CD4-positive, alpha-beta memory T cell (primary cell): ENCODE results near the gene DCAF8. TPM values are rescaled to one million over a fixed set of nuclear protein-coding genes. Genes with fewer than 3 reads are reported as not detected.

Source experiments
- CTCF ChIA-PET: fragments of 350-600 bp; sonication (Branson Sonifier 250); formaldehyde crosslinking; loops from one replicate; lab custom pipeline; 2021; ENCODE audit warnings: inconsistent platforms; ENCODE audit not compliant: partially characterized antibody; lab: Charles Lee
- POLR2A ChIA-PET: fragments of 350-600 bp; sonication (Branson Sonifier 250); formaldehyde crosslinking; loops from one replicate; lab custom pipeline; 2021; ENCODE audit not compliant: partially characterized antibody; lab: Charles Lee
- DNase-seq, 5 donors: peaks; one replicate each; pipeline versions ENCODE4 v3.0.0 to v3.0.0-alpha.2; 2020 to 2022; ENCODE audit warnings: mixed read lengths in 1 of 5
- H3K27ac ChIP-seq: one replicate; pipeline ENCODE4 v1.7.0; 2013; ENCODE audit warnings: low read depth, low read length
- H3K27me3 ChIP-seq: 2 replicates; pipeline ENCODE4 v1.7.0; 2013; ENCODE audit warnings: mild to moderate bottlenecking, low read length, moderate library complexity; ENCODE audit not compliant: insufficient read depth
- H3K36me3 ChIP-seq: 2 replicates; pipeline ENCODE4 v1.7.0; 2013; ENCODE audit warnings: mild to moderate bottlenecking, low read length, moderate library complexity; ENCODE audit not compliant: insufficient read depth
- H3K4me1 ChIP-seq: 2 replicates; pipeline ENCODE4 v1.7.0; 2013; ENCODE audit warnings: mild to moderate bottlenecking, low read length, moderate library complexity; ENCODE audit not compliant: insufficient read depth
- H3K4me3 ChIP-seq, 2 donors: one replicate each; pipeline ENCODE4 v1.7.0; 2013; ENCODE audit warnings: low read length in 2 of 2, mild to moderate bottlenecking in 1 of 2
- H3K9me3 ChIP-seq, 2 donors: one replicate each; pipeline ENCODE4 v1.7.0; 2013; ENCODE audit warnings: low read length in 2 of 2, control low read depth in 1 of 2; ENCODE audit not compliant: control insufficient read depth in 1 of 2
- H3K27ac Mint-ChIP-seq, 7 donors: one replicate each; pipeline ENCODE4 v1.8.0; 2020 to 2021; ENCODE audit warnings: mixed read lengths in 7 of 7, mild to moderate bottlenecking in 6 of 7, inconsistent platforms in 3 of 7, moderate library complexity in 3 of 7
- H3K27me3 Mint-ChIP-seq, 2 donors: one replicate each; pipeline ENCODE4 v1.8.0; 2020 to 2021; ENCODE audit warnings: mixed read lengths in 2 of 2
- H3K36me3 Mint-ChIP-seq, 2 donors: one replicate each; pipeline ENCODE4 v1.8.0; 2020 to 2021; ENCODE audit warnings: mixed read lengths in 2 of 2, inconsistent platforms in 1 of 2, mild to moderate bottlenecking in 1 of 2
- H3K4me1 Mint-ChIP-seq, 4 donors: one replicate each; pipeline ENCODE4 v1.8.0; 2020 to 2021; ENCODE audit warnings: mixed read lengths in 4 of 4, mild to moderate bottlenecking in 1 of 4
- H3K4me3 Mint-ChIP-seq, 8 donors: one replicate each; pipeline ENCODE4 v1.8.0; 2020 to 2021; ENCODE audit warnings: mixed read lengths in 8 of 8, mild to moderate bottlenecking in 7 of 8, moderate library complexity in 6 of 8, inconsistent platforms in 3 of 8
- H3K9me3 Mint-ChIP-seq, 8 donors: one replicate each; pipeline ENCODE4 v1.8.0; 2020 to 2021; ENCODE audit warnings: mixed read lengths in 8 of 8, mild to moderate bottlenecking in 5 of 8, inconsistent platforms in 3 of 8, moderate library complexity in 1 of 8
- intact Hi-C: fragments of 100-400 bp; cut with micrococcal nuclease; formaldehyde crosslinking; loops from one replicate; pipeline ENCODE4 v1.15.1; 2023
- polyA plus RNA-seq, 2 donors: library from polyadenylated mRNA; unstranded; fragments of 300-500 nt; fragmentation: Illumina TruSeq; gene quantifications; one replicate each; pipeline ENCODE4 v1.2.3, GENCODE V29; 2021
- total RNA-seq, 2 experiments: library from RNA; stranded (reverse); gene quantifications; one replicate each; pipeline ENCODE4 v1.2.3, GENCODE V29; 2021

The DCAF8 gene
- total and polyA plus RNA-seq, 4 experiments from 2014 or later: 57.5 to 223 (median 139) TPM

DNA sequence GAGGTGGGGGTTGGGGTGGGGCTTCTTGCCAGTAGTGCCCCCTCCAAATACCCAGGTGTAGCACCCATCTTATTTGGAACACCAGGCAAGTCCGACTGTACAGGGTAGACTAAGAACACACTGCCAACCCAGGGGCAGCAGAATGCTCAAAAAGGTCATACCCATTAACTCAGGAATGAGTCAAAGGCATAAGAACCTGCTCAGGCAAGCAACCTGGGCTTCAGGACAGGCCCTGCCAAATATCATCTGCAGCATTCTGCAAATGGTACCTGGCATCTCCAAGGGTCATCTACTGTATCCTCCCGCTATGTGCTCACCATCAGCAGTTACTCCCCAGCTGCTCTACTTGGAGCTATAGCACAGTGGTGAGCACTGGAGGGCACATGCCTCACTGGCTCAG is 37.7 kb downstream of the DCAF8 start:
- Mint-ChIP-seq H3K9me3 (no peaks in the 10 kb centered on the region), H3K4me1 (no peaks in the 10 kb centered on the region), H3K36me3 (peaks cover 61 to 64% of the 10 kb centered on the region in 2 donors), H3K27ac (peak overlapping the region in 2 of 7 donors; percentile 48 to 65), H3K4me3 (no peak overlapping the region), H3K27me3 (no peaks in the 10 kb centered on the region)
- Histone ChIP-seq H3K27me3 (no peaks in the 10 kb centered on the region), H3K9me3 (no peaks in the 10 kb centered on the region), H3K36me3 (peaks cover 93% of the 10 kb centered on the region), H3K4me3 (no peak overlapping the region), H3K4me1 (no peaks in the 10 kb centered on the region), H3K27ac (no peak overlapping the region)
- ChIA-PET CTCF (no interaction called here), POLR2A (no interaction called here)
- DNase-seq: no peak
- intact Hi-C loops: no loop called here

DNA sequence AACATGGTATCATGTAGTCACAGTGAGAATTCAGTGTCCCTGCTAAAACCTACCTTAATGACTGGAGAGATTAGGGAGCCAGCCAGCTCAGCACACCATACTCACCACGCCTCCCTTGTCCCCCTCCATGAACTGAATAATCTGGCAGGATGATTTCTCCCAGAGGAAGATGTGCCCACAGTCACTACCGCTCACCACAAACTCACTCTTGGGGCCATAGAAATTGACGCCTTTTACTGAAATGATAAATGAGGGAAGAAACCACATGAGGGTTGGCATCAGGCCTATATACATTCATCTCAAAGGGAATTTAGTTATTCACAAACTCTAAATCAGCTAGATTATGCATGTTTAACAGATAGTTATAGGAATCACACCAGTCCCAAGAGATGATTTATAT is 39.8 kb downstream of the DCAF8 start:
- Histone ChIP-seq H3K36me3 (peaks cover 97% of the 10 kb centered on the region), H3K9me3 (no peaks in the 10 kb centered on the region), H3K27ac (no peak overlapping the region), H3K4me1 (no peaks in the 10 kb centered on the region), H3K27me3 (no peaks in the 10 kb centered on the region), H3K4me3 (no peak overlapping the region)
- DNase-seq: no peak
- no peaks in the 10 kb centered on the region for H3K27me3 Mint-ChIP-seq
- peak overlapping the region in 2 of 7 donors; percentile 13 to 60 for H3K27ac Mint-ChIP-seq
- no peaks in the 10 kb centered on the region for H3K4me1 Mint-ChIP-seq
- ChIA-PET CTCF (no interaction called here), POLR2A (no interaction called here)
- H3K9me3 Mint-ChIP-seq: no peaks in the 10 kb centered on the region
- peaks cover 53 to 70% of the 10 kb centered on the region in 2 donors for H3K36me3 Mint-ChIP-seq
- H3K4me3 Mint-ChIP-seq: no peak overlapping the region
- intact Hi-C loops: no loop called here

DNA sequence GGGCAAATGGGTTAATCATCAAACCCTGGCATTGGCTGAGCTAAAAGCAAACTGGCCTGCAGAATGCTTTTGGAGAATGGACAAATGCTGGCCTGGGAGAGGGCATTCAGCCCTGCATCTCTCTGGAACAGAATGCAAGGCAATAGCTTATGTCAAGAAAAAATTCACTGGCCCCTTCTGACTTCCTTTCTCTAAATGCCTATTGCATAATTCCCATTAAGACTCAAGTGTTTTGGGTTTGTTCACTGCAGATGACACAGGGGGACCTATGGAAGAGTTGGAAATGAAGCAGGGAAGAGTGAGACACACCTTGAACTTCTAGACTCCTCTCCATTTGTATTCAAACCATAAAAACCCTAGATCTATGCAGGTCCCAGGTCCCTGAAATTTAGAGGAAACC is 41.3 kb downstream of the DCAF8 start:
- H3K4me3 Mint-ChIP-seq: no peak overlapping the region
- CTCF ChIA-PET: interaction anchor here (0.6 to 3.7 kb wide), 5 partner anchors 12 to 144 kb away, joined by 3 to 16 read pairs (median 5); no protein-coding TSS in a partner anchor
- H3K36me3 Mint-ChIP-seq: peaks cover 62 to 78% of the 10 kb centered on the region in 2 donors

DNA sequence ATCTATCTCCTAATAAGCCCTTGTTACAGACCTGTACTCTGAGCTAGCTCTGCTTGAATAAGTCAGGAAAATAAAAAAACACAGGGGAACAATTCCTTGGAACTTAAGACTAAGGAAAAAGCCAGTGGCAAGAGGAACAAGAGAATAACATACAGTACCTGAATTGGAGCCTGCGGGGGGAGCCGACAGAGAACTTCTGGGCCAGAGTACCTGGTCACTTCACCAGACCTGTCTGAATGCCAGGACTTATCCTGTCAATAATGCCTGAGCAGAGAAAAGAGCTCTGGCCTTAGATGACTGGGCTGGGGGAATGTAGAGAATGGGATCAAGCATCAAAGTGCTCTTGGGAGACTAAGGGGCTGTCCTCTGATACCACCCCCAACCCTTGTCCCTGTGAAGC is 42.0 kb downstream of the DCAF8 start:
- Mint-ChIP-seq H3K4me3 (no peak overlapping the region), H3K9me3 (no peaks in the 10 kb centered on the region), H3K27ac (peak overlapping the region in 5 of 7 donors; percentile 22 to 66 (median 38)), H3K4me1 (no peaks in the 10 kb centered on the region), H3K27me3 (no peaks in the 10 kb centered on the region), H3K36me3 (peaks cover 63 to 86% of the 10 kb centered on the region in 2 donors)
- no peak for DNase-seq
- H3K27ac ChIP-seq: no peak overlapping the region
- no peak overlapping the region for H3K4me3 ChIP-seq
- POLR2A ChIA-PET: interaction anchor here (1.5 kb wide), 1 partner anchor 10 kb away, joined by 10 read pairs; no protein-coding TSS in a partner anchor
- intact Hi-C loops: no loop called here
- H3K4me1 ChIP-seq: no peaks in the 10 kb centered on the region
- no peaks in the 10 kb centered on the region for H3K9me3 ChIP-seq
- CTCF ChIA-PET: interaction anchor here (0.6 to 3.7 kb wide), 11 partner anchors 8 to 214 kb away, joined by 3 to 16 read pairs (median 4); no protein-coding TSS in a partner anchor
- no peaks in the 10 kb centered on the region for H3K27me3 ChIP-seq
- peaks cover 91% of the 10 kb centered on the region for H3K36me3 ChIP-seq

More for the DNA sequence above, 41.3 kb downstream of the DCAF8 start:
- no peaks in the 10 kb centered on the region for H3K4me1 ChIP-seq
- H3K27ac Mint-ChIP-seq: peak overlapping the region in 5 of 7 donors; percentile 25 to 59 (median 38)
- H3K9me3 ChIP-seq: no peaks in the 10 kb centered on the region
- H3K9me3 Mint-ChIP-seq: no peaks in the 10 kb centered on the region
- intact Hi-C loops: no loop called here
- no peak overlapping the region for H3K4me3 ChIP-seq
- H3K27me3 Mint-ChIP-seq: no peaks in the 10 kb centered on the region
- H3K36me3 ChIP-seq: peaks cover 91% of the 10 kb centered on the region
- no peak for DNase-seq
- no peaks in the 10 kb centered on the region for H3K27me3 ChIP-seq
- POLR2A ChIA-PET: no interaction called here
- H3K27ac ChIP-seq: no peak overlapping the region
- no peaks in the 10 kb centered on the region for H3K4me1 Mint-ChIP-seq

DNA sequence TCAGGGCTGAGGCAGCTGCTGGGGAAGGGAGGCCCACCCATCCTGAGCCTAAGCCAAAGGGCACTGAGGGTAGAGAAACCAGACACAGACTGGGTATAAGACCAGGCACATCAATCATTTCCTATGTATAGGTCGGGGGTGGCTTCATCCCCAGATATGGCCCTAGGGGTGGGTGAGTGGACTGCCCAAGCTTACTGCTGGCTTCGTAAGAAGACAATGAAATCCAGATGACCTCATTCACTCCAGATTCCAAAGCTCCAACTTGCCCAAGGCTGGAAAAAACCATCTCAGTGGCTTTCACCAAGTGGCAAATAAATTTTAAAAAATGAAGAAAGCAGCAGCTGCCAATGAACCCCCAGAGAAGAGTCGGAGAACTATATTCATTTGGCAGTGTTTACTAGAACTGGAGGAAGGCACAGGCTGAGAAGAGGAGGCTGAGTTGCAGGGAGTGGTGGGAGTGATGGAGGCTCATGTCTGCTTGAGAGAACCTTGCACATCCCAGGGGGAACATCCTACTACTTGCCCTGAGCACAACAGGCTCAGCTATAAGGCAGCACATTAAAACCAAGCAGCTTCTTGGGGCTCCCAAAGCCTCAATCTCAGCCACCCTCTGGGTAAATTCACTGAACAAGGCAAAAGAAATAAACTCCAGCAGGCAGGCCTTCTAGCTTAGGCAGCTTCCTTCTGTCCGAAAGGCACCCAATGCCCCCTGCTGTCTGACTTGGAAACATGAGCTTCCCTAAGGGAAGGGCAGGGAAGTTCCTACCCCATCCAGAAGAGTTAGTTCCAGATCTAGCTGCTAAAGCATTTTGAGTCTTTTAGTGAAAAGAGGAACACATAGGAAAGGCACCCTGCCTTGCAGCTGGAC is 43.1 kb downstream of the DCAF8 start:
- Mint-ChIP-seq H3K36me3 (peaks cover 57 to 93% of the 10 kb centered on the region in 2 donors), H3K27me3 (no peaks in the 10 kb centered on the region), H3K4me3 (no peak overlapping the region), H3K9me3 (no peaks in the 10 kb centered on the region), H3K4me1 (no peaks in the 10 kb centered on the region), H3K27ac (peak overlapping the region in 3 of 7 donors; percentile 7 to 46 (median 16))
- Histone ChIP-seq H3K4me3 (no peak overlapping the region), H3K27ac (no peak overlapping the region), H3K4me1 (no peaks in the 10 kb centered on the region), H3K27me3 (no peaks in the 10 kb centered on the region), H3K9me3 (no peaks in the 10 kb centered on the region), H3K36me3 (peaks cover 90% of the 10 kb centered on the region)
- intact Hi-C loops: no loop called here
- ChIA-PET CTCF (interaction anchor here (0.8 to 3.7 kb wide), 14 partner anchors 9 to 213 kb away, joined by 3 to 16 read pairs (median 4); no protein-coding TSS in a partner anchor), POLR2A (interaction anchor here (1.4 to 1.5 kb wide), 2 partner anchors 9 to 65 kb away, joined by 3 to 10 read pairs; no protein-coding TSS in a partner anchor)
- no peak for DNase-seq

DNA sequence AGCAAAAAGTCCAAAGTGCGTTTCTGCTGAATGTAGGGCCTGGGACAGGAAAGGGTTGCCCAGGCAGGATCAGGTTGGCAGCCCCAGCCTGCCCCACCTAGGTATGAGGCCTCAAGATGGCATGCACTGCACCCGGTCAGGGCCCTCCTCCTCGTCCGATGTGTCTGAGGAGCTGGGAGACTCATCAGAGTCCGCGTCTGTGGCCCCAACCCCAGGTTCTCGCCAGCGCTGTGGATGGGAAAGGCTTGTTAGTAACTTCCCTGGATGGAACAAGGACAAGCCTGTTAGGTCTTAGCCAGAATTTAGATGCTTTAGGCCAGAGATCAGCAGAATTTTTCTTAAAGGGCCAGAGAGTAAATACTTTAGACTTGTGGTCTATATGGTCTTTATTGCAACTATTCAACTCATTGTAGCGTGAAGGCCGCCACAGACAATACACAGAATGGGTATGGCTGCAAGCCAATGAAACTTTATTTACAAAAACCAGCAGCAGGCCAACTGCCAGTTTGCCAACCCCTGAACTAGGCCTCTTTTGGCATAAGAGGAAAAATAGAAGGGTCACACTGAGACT is 44.8 kb downstream of the DCAF8 start:
- intact Hi-C loops: no loop called here
- peaks cover 83% of the 10 kb centered on the region for H3K36me3 ChIP-seq
- no peak overlapping the region for H3K4me3 ChIP-seq
- H3K27me3 ChIP-seq: no peaks in the 10 kb centered on the region
- Mint-ChIP-seq H3K27ac (no peak overlapping the region), H3K9me3 (no peaks in the 10 kb centered on the region), H3K4me3 (no peak overlapping the region), H3K4me1 (no peaks in the 10 kb centered on the region), H3K36me3 (peaks cover 54 to 93% of the 10 kb centered on the region in 2 donors), H3K27me3 (no peaks in the 10 kb centered on the region)
- ChIA-PET POLR2A (no interaction called here), CTCF (interaction anchor here (1.0 to 3.7 kb wide), 3 partner anchors 24 to 26 kb away, joined by 3 to 16 read pairs (median 4); no protein-coding TSS in a partner anchor)
- no peaks in the 10 kb centered on the region for H3K9me3 ChIP-seq
- no peak overlapping the region for H3K27ac ChIP-seq
- DNase-seq: no peak
- no peaks in the 10 kb centered on the region for H3K4me1 ChIP-seq

DNA sequence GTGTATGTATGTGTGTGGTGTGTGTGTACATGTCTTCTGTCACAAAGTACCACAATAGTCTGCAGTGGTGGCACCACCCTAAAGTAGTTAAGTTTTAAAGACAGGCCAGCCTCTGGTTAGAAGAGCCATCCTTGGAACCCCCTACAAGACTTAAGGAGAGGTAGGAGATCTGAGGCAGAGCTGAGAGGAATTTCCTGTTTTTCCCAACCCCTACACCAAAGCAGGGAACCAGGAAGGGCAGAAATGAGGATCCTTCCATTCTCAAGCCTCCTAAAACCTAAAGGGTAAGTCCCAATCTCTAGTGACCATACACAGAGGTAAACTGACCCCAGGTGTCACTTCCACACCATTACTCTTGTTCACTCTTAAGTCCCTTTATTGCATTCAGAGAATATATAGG is 46.0 kb downstream of the DCAF8 start:
- peaks cover 79% of the 10 kb centered on the region for H3K36me3 ChIP-seq
- H3K4me3 ChIP-seq: no peak overlapping the region
- POLR2A ChIA-PET: interaction anchor here (0.9 kb wide), 1 partner anchor 9 kb away, joined by 3 read pairs; no protein-coding TSS in a partner anchor
- Mint-ChIP-seq H3K27me3 (no peaks in the 10 kb centered on the region), H3K4me1 (no peaks in the 10 kb centered on the region), H3K4me3 (no peak overlapping the region), H3K9me3 (no peaks in the 10 kb centered on the region), H3K27ac (peak overlapping the region in 4 of 7 donors; percentile 39 to 87 (median 70)), H3K36me3 (peaks cover 45 to 93% of the 10 kb centered on the region in 2 donors)
- no peaks in the 10 kb centered on the region for H3K4me1 ChIP-seq
- CTCF ChIA-PET: no interaction called here
- intact Hi-C loops: no loop called here
- H3K27ac ChIP-seq: no peak overlapping the region
- H3K9me3 ChIP-seq: no peaks in the 10 kb centered on the region
- no peak for DNase-seq
- no peaks in the 10 kb centered on the region for H3K27me3 ChIP-seq
